GM20000 (cell line): ENCODE results near the gene DAND5.
"Not testable (repeated sequence)": the region's sequence is repeated elsewhere in the genome, so short reads cannot be mapped to it uniquely, and the experiment has no call there.

Source experiments
- DNase-seq: peaks from one replicate; pipeline ENCODE4 v3.0.0; 2012; ENCODE audit warnings: low spot score
- TF ChIP-seq, protein P1 (sequence below): IDR thresholded peaks from 2 replicates; pipeline ENCODE4 v1.5.1; 2012; ENCODE audit warnings: mild to moderate bottlenecking, control low read depth; ENCODE audit errors: extremely low read depth, missing control alignments

Gene DAND5

DNA sequence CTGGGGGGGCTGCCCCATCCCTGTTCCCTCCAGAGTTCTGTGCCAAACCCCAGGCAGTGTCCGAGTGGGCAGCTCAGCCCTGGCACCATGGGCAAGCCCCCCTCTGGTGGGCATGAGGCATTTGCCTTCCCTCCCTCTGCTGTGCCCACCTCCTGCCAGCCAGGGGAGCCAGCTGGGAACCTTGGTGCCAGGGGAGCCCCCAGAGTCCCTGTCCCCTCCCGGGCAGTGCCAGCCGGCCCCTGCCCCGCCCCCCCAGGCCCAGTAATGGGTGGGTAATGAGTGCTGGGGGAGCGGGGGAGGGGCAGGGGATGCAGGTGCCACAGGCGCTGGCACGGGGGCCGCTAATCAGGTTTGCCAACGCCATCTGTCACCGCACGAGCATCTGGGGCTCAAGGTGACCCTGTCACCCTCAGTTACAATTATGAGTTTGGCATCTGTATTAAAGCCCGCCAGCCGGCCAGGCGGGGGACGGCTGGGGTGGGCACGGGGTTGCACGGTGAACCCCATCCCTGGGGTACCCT is 5.9 kb downstream of the DAND5 start:
- TF ChIP-seq, protein P1, sequence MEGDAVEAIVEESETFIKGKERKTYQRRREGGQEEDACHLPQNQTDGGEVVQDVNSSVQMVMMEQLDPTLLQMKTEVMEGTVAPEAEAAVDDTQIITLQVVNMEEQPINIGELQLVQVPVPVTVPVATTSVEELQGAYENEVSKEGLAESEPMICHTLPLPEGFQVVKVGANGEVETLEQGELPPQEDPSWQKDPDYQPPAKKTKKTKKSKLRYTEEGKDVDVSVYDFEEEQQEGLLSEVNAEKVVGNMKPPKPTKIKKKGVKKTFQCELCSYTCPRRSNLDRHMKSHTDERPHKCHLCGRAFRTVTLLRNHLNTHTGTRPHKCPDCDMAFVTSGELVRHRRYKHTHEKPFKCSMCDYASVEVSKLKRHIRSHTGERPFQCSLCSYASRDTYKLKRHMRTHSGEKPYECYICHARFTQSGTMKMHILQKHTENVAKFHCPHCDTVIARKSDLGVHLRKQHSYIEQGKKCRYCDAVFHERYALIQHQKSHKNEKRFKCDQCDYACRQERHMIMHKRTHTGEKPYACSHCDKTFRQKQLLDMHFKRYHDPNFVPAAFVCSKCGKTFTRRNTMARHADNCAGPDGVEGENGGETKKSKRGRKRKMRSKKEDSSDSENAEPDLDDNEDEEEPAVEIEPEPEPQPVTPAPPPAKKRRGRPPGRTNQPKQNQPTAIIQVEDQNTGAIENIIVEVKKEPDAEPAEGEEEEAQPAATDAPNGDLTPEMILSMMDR, result no peak

DNA sequence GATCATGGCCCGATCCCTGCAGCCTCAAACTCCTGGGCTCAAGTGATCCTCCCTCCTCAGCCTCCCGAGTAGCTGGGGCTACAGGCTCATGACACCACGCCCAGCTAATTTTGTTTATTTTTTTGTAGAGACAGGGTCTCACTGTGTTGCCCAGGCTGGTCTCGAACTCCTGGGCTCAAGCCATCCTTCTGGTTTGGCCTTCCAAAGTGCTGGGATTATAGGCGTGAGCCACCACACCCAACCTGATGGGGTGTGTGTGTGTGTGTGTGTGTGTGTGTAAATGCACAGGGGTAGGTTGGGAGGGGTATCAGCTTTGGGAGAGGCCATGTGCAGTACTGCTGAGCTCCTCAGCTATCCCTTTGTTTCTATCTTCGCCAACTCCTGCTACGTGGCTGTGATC is 6.7 kb downstream of the DAND5 start:
- not testable (repeated sequence) for DNase-seq

More for the DNA sequence above, 5.9 kb downstream of the DAND5 start:
- no peak for DNase-seq

DNA sequence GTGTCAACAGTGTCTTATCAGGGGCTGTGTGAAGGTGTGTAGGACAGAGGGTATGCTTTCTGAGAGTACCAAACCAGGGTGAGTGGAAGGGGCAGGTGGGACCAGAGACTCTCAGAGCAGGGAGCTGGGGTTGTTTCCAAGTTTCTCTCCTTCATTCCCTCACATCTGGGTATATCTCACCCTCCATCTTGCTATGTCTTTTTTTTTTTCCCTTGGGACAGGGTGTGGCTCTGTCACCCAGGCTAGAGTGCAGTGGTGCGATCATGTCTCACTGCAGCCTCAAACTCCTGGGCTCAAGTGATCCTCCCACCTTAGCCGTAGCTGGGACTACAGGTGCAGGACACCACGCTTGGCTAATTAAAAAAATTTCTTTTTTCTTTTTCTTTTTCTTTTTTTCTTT is 10.6 kb downstream of the DAND5 start:
- no peak for DNase-seq
- TF ChIP-seq, protein P1, result no peak

DNA sequence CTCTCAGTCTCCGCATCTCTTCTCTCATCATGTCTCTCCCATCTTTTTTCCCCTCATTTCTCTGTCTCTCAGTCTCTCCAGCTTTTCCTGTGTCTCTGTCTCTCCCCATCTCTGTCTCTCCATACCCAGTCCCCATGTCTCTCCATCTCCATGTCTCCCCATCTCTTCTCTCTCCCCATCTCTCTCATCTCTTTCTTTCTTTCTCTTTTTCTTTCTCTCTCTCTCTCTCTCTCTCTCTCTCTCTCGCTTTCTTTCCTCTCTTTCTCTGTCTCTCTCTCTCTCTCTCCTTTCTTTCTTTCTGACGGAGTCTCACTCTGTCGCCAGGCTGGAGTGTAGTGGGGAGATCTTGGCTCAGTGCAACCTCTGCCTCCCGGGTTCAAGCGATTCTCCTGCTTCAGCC is 13.3 kb downstream of the DAND5 start:
- no peak for DNase-seq
- TF ChIP-seq, protein P1, result no peak

DNA sequence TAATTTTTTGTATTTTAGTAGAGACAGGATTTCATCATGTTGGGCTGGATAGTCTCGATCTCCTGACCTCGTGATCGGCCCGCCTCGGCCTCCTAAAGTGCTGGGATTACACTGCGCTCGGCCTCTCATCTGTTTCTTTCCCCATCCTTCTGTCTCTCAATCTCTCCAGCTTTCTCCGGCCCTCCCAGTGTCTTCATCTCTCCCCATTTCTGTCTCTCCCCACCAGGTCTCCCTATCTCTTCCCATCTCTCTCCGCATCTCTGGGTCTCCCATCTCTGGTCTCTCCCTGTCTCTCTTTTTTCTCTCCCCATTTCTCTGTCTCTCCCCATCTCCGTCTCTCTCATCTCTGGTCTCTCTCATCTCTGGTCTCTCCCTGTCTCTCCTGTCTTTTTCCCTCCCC is 13.7 kb downstream of the DAND5 start:
- no peak for DNase-seq
- TF ChIP-seq, protein P1, result no peak

DNA sequence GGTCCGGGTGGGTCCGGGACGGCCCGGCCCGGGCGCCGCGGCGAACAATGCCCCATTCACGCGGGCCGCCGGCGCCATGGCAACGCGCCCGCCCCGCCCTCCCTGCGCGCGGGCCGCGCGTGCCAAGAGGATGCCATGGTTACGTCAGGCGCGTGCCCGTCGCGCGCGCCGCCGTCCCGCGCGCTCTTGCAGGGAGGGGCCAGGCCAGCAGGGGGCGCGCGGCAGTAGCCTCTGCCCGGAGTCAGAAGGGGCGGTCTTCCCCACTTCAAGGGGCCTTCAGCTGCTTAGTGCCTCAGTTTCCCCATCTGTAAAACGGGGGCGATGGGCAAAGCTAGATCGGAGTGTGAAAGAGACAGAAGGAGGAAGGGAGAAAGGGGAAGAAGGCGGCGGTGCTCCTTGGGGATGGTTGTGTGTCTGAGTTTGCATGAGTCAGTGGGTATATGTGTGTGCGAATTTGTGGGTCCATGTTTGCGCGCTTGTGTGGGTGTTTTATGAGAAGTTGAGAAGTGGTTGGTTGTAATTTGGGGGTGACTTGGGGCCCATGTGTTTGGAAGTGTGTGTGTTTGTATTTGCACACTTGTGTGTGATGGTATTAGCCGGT is 14.3 kb downstream of the DAND5 start:
- DNase-seq, result peak; percentile 93
- TF ChIP-seq, protein P1, result peak; percentile 78

DNA sequence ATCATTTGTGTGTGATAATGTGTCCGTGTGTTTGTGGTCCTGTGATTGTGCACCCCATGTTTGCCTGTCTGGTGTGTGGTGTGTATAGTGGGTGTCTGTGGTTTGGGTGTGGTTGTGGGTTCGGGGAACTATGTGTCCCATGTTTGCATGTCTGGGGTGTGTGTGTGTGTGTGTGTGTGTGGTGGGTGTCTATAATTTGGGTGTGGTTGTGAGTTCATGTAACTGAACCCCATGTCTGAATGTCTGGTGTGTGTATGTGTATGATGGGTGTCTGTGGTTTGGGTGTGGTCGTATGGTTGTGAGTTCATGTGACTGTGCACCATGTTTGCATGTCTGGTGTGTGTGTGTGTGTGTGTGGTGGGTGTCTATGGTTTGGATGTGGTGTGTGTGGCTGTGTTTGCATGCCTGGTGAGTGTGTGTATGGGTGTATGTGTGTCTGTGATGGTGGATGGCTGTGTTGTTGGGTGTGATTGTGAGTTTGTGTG is 14.8 kb downstream of the DAND5 start:
- no peak for DNase-seq
- TF ChIP-seq, protein P1, result no peak

DNA sequence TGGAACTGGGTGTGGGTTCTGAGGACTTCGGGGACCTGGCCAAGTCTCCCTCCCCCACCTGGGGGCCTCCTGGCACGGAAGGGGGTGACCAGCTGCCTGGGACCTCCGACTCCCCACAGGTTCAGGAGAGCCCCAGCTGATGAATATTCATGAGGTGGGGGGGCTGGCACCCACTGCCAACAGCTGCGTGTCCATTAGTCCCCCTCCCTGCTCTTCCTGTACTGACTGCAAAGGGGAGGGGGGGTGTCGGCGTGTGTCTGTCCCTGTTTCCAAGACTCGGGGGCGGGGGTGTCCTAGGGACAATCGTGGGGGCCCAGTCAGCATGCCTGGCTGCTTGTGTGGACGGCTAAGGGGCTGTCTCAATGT is 15.3 kb downstream of the DAND5 start:
- DNase-seq, result no peak
- TF ChIP-seq, protein P1, result no peak
